Measurements from ENCODE around the gene HLA-B. TPM values are rescaled to one million over a fixed set of nuclear protein-coding genes. Genes with fewer than 3 reads are reported as not detected.

Gene HLA-B
- total and polyA plus RNA-seq, 2 of the 8 experiments (the other 6 are each of a cell fraction or from before 2014, with no cell fraction given): 154 to 233 TPM

- TF ChIP-seq KDM4A (IDR thresholded peaks at IDR 0.05; ENCODE audit: low read depth, low read length, severe bottlenecking) (no peak), BACH1 (IDR thresholded peaks at IDR 0.05; ENCODE audit: low read length) (peak; percentile 0; the same call in 1 of the 2 replicates)
Observed at GRCh38 chr6:31356216-31356945, 598 bp downstream of the HLA-B start (continued).
